ENCODE measurements around the gene DOCK11.

DNA sequence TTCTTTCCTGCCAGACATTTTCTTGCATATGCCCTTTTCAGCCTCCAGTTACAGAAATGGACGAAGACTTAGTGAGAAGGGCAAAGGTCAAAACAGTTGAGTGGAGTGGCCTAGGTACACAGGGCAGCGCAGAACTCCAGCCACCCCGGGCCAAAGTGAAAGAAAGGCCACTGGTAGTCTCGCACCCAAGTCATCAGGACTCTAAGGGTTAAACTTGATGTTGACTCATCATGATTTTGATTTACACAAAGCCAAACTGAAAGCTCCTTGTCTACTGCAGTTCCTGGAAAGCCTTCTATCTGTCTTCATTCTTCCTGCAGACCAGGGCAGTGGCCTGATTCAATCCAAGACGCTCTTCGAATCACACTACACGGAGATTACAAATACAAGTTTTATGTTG, 229.2 kb downstream of the DOCK11 start:
- TF ChIP-seq TAF1 (IDR thresholded peaks at IDR 0.05; ENCODE audit: low read depth) (no peak), CREB1 (IDR thresholded peaks at IDR 0.05; ENCODE audit: low read depth) (no peak), CEBPB (IDR thresholded peaks at IDR 0.05) (no peak), EP300 (IDR thresholded peaks at IDR 0.05; ENCODE audit: borderline replicate concordance) (no peak), YY1 (IDR thresholded peaks at IDR 0.05; ENCODE audit: low read depth) (no peak)
- TF ChIP-seq, protein P1, sequence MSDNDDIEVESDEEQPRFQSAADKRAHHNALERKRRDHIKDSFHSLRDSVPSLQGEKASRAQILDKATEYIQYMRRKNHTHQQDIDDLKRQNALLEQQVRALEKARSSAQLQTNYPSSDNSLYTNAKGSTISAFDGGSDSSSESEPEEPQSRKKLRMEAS (IDR thresholded peaks at IDR 0.05): no peak
- TF ChIP-seq, protein P2, sequence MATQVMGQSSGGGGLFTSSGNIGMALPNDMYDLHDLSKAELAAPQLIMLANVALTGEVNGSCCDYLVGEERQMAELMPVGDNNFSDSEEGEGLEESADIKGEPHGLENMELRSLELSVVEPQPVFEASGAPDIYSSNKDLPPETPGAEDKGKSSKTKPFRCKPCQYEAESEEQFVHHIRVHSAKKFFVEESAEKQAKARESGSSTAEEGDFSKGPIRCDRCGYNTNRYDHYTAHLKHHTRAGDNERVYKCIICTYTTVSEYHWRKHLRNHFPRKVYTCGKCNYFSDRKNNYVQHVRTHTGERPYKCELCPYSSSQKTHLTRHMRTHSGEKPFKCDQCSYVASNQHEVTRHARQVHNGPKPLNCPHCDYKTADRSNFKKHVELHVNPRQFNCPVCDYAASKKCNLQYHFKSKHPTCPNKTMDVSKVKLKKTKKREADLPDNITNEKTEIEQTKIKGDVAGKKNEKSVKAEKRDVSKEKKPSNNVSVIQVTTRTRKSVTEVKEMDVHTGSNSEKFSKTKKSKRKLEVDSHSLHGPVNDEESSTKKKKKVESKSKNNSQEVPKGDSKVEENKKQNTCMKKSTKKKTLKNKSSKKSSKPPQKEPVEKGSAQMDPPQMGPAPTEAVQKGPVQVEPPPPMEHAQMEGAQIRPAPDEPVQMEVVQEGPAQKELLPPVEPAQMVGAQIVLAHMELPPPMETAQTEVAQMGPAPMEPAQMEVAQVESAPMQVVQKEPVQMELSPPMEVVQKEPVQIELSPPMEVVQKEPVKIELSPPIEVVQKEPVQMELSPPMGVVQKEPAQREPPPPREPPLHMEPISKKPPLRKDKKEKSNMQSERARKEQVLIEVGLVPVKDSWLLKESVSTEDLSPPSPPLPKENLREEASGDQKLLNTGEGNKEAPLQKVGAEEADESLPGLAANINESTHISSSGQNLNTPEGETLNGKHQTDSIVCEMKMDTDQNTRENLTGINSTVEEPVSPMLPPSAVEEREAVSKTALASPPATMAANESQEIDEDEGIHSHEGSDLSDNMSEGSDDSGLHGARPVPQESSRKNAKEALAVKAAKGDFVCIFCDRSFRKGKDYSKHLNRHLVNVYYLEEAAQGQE (IDR thresholded peaks at IDR 0.05; ENCODE audit: low read depth): no peak
